Esophagus squamous epithelium (tissue), 4 donors: ENCODE measurements around the gene DBT.

ENCODE experiments used
- POLR2A ChIP-seq, 4 donors: fragments of 450-650 bp; IDR thresholded peaks; one replicate each; pipeline ENCODE4 v1.6.1; 2017; ENCODE audit warnings: antibody characterized with exemption in 4 of 4, mild to moderate bottlenecking in 4 of 4, moderate library complexity in 3 of 4
- TF ChIP-seq, protein P1 (sequence below), 6 experiments: fragments of 450-650 bp in 4 of 6; fragments of 200-600 bp in 2 of 6; sonication (generic) in 2 of 6; IDR thresholded peaks; one replicate each; pipeline ENCODE4 v1.5.1; 2016 to 2019; ENCODE audit warnings: antibody characterized with exemption in 6 of 6, mild to moderate bottlenecking in 4 of 6, moderate library complexity in 4 of 6

DNA sequence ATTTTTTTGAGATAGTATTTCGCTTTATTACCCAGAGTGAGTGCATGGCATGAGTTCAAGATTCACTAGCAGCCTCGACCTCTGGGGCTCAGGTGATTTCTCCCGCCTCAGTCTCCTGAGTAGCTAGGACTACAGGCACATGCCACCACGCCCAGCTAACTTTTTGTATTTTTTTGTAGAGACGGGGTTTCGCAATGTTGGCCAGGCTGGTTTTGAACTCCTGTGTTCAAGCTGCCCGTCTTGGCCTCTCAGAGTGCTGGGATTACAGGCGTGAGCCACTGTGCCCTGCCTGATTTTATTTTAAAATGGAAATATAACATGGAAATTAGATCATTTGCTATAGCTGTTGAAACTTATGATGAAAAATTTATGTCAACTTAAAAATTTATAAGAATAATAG, 46.5 kb upstream of the DBT start:
- TF ChIP-seq, protein P1, sequence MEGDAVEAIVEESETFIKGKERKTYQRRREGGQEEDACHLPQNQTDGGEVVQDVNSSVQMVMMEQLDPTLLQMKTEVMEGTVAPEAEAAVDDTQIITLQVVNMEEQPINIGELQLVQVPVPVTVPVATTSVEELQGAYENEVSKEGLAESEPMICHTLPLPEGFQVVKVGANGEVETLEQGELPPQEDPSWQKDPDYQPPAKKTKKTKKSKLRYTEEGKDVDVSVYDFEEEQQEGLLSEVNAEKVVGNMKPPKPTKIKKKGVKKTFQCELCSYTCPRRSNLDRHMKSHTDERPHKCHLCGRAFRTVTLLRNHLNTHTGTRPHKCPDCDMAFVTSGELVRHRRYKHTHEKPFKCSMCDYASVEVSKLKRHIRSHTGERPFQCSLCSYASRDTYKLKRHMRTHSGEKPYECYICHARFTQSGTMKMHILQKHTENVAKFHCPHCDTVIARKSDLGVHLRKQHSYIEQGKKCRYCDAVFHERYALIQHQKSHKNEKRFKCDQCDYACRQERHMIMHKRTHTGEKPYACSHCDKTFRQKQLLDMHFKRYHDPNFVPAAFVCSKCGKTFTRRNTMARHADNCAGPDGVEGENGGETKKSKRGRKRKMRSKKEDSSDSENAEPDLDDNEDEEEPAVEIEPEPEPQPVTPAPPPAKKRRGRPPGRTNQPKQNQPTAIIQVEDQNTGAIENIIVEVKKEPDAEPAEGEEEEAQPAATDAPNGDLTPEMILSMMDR (IDR thresholded peaks at IDR 0.05) = no peak
- TF ChIP-seq POLR2A (IDR thresholded peaks at IDR 0.05) = no peak
